CD4-positive, alpha-beta T cell treated with Interleukin-2 at 100 ng/mL for 4 hours (primary cell): Measurements from ENCODE around the gene IFITM10.

ENCODE experiments used
- DNase-seq: peaks from one replicate; pipeline ENCODE4 v3.0.0-alpha.2; 2020; ENCODE audit warnings: low spot score

Gene IFITM10

DNA sequence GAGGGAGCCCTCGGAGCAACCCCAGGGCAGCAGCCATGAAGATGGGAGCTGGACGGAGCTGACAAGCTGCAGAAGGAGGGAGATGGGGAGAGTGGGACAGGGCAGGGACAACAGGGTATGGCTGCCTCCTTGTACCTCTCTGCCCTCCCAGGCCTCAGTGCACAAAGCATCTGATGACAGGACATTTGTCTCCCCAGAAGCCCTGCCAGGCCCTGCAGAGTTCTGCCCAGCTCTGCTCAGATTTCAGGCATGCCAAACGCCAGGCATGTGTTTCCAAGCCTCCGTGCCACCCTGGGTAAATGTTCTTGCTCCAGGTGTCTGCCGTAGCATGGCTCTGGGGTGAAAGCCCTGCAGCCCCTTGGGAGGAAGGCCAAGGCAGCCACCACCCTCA is 1.1 kb upstream of the IFITM10 start:
- no peak for DNase-seq

DNA sequence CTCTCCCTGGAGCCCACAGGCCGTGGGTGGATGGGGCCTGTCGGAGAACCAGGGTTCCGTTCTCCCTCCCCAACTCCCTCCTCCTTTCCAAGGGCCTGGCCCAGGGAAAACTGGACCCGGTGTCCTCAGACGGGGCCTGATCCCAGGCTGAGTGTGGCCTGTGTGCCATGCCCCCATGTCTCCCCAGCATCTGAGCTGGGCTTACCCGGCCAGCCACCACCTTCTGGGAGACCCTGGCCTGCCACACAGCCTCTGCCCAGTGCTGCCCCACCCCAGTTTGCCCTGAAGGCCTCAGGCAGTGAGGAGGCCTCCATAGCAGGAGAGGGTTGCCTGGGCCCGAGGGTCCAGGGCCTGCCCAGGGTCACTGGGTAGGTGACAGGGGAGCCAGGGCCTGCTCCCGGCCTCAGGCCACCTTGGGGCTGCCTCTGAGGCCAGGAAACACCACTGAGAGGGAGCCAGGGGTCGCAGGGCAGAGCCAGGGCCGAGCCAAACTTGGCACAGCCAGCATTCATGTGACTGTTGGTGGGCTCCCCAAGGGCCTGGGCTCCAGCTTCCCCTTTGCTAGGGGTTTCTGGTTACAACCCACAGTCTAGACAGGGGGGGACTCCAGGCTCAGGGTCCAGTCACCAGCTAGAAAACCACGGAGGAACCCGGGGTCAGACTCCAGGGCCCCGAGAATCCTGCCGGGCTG is 590 bp upstream of the IFITM10 start:
- no peak for DNase-seq

DNA sequence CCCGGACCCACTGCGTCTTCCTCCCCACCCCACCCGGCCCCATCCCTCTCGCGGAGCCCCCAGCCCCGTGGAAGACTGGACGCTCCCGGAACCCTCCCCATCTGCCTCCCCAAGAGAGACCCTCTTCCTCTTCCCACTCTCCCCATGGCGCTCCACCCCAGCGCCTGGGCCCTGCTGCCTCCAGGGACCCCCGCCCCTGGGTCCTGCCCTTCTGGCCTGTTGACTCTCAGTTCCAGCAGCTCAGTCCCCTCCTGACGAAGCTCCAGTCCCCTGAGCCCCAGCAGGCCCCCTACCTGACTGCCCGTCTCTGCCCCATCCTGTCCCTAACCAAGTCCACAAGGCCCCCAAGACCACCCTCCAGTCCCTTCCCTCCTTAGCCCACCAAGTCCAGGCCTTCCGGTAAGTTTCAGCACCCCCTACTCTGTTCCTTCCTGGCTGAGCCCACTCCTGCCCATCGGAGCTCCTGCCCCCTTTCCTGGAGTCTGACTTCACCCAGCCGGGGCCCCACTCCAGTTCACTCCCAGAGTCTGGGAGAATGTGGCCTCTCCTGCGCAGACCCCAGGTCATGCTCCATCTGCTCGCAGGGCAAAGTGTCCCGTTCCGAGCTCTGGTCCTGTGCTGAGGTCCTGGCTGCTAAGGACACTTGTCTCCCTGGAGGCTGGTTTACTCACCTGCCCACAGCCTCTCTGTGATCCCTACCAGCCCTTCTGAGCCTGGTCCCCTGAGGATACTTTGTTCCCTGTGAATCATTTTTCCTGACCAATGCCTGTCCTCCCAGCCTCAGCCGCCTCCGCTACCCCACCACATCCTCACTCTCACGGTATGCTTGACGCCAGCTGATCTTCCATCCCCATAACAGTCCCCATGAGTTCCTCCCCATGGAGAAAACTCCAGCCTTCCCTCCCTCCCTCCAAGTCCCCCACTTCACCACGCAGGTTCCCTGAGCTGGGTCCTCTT is 722 bp downstream of the IFITM10 start:
- no peak for DNase-seq

DNA sequence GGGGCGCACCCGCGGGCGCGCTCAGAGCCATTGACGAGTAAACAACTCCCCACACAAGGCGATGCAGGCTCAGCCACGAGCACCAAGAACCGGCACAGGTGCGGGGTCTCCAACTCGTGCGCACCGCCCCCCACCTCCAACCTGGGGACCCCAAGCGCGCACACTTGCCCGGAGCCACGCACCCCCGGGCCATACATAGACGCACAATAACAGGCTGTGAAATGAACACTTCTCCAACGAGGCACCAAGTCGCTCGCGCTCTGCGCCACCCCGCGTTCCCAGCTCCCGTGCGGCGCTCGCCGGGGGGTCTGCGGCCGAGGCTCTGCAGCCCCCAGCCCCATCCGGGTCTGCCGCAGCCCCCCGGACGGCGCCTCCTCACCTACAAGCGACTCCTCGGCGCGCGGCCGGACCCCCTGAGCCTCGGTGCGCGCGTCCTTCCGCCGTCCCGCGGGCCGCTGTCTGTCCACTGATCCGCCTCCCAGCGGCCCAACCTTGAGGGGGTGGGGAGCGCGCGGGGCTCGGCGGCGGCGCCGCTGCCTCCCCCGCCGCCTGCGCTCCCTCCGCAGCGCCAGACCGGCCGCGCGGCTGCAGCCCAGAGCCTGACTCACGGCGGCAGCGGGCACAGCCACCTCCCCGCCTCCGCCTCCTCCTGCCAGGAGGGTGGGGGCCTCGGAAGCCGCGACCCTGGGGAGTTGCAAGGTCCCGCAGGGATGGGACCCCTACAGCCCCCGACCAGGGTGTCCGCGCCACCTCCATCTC is 1.6 kb downstream of the IFITM10 start:
- no peak for DNase-seq

DNA sequence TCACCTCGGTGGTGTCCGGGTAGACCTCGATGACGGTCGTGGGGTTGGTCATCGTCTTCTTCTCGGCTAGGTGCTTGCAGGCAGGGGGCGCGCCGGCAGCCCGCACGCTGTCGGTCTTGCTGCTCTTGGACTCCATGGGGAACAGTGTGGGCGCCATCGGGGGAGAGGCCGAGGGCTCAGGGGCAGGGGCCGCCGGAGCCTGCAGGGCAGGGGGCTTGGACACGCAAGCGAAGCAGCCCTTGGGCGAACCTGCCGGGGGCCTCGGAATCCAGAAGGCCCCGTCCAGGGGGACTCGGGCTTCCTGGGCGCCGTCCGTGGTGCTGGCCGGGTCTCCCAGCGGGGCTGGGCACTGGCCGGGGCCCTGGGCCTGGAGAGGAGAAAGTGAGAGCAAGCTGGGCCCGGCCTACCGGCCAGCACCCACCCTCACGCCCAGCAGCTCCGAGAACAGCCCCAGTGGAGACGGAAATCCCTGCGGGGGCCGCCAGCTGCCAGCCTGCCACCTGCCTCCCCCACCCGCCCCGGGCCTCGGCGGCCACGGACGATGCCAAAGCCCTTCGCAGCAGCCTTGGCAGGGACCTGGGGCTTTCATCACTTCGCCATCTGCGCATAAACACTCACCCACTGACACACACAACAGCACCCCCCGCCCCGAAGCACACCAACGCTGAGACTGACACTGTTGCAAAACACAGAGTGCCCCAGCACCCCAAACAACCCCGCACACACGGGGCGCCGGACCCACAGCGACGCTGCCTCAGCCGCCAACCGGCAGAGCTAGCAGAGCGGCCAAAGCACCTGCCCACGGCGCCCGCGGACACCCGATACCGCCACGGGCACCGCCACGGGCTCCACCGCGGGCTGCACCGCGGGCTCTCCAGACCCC is 2.4 kb downstream of the IFITM10 start:
- no peak for DNase-seq

DNA sequence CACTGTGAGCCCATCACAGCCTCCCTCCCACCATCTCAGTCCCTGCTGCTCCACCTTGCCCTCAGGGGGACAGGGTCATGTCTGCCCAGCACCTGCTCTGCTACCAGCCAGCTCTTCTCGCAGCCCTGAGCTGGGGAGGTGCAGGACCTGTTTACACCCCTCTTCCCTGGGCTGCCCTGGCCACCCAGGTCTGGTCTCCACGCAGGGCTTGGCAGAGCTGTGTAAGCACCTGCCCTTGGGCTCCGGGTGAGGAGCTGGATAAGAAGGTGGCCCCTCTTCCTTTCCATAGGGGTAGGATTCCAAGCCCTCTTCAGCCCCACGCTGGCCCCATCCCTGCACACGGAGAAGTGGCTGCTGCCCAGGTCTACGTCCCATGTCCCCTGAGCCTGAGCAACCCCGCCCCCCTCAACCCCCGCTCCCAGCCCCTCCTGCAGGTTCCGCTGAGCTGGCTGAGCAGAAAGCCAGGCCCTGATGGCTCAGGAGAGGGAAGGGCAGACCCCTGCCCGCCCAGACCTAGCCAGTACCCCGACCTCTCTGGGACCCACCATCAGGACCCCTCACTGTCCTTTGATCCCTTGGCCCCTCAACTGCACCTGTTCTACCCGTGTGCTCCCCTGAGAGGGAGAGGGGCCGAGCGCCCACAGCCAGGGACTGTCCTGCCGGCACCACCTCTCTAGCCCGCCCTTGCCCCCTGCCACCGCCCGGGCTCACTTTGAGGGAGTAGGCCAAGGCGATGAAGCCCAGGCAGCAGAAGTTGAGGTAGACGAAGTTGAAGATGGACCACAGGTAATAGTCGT is 3.2 kb downstream of the IFITM10 start:
- DNase-seq = no peak

DNA sequence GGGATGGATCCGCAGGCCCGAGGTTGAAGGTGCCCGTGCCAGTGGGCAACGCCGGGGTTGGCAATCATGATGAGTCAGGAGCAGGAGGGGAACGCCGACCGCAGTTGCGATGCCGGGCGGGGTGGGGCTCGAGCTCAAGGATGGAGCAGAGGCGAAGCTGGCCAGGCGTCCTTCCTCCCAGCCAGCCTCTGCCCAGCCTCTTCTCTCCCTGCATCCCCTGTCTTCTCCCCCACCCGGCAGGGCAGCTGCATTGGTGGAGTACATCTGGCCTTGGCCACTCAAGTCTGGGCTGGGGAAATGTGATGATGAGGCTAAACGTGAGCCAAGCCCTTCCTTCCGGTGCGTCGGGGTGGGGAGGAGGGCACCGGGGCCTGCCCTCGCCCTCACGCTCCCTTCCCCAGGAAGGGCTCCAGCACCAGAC is 3.9 kb downstream of the IFITM10 start:
- no peak for DNase-seq

DNA sequence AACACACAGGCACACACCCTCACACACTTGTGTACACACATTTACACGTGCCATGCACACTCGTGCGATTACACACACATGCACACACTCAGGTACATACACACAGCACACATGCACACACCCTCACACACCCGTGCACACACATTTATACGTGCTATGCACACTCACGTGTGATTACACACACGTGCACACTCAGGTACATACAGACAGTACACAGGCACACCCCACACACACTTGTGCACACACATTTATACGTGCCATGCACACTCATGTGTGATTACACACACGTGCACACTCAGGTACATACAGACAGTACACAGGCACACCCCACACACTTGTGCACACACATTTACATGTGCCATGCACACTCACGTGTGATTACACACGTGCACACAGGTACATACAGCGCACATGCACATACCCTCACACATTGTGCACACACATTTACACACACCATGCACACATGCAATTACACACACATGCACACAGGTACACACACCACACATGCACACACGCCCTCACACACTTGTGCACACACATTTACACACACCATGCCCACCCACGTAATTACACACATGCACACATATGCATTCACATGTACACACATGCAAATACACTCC is 4.6 kb downstream of the IFITM10 start:
- no peak for DNase-seq

DNA sequence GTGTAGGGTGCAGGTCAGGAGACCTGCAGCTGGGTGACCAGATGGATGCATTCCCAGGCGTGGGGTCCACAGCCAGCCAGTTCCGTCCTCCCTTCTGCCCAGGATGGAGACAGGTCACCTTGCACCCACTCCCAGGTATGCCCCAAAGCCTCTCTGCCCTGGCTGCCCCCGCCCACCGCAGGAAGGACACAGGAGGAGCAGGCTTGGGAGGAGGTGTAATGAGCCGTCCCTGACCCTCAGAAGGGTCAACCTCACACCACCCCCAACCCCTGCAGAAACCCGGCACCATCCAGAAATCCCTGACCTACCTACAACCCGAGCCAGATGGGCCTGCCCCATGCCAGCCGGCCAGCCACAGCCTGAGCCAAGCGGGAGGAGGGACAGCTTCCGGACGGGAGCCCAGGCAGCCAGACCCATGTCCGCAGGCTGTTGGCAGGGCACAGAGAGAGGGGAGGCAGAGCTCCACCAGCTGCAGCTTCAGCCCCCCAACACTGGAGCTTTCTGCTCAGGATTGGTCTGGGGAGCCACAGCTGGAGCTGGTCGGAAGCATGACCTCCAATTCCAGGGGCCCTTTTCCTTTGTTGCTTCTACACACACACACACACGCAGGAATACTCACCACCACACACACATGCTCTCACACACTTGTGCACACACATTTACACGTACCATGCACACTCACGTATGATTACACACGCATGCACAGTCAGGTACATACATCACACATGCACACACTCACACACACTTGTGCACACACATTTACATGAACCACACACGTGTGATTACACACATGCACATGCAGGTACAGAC is 5.3 kb downstream of the IFITM10 start:
- DNase-seq = no peak

DNA sequence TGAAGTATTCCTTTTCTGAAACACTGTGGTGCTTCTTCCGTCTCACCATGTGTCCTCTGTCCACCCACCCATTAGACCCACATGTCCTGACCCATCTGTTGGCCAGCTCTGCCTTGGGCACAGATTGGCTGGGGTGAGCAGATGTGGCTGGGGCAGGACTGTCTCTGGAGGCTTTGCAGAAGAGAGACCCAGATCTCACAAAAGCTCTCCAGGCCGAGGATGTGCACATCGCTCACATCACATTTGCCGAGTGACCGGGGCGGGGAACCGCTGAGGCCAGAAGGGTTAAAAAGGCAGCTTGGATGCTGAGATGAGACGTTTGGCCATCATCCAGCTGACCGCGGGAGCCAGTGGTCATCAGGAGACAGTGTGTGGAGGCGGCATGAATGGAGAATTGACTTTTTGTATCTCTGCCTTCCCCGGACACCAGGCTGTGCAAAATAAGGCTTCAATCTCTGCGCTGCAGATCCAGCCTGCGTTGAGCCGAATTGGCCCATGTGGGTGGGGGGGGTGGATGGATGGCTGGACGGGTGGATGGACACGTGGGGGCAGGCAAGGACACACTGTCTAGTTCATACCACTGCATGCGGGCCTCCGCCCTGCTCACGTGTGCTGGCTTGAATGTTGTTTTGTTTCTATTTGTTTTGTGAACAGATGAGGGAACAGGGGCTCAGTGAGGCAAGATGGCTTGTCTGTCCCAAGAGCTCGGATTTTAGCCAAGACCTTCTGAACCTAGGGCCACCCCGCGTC is 6.1 kb downstream of the IFITM10 start:
- DNase-seq = no peak

DNA sequence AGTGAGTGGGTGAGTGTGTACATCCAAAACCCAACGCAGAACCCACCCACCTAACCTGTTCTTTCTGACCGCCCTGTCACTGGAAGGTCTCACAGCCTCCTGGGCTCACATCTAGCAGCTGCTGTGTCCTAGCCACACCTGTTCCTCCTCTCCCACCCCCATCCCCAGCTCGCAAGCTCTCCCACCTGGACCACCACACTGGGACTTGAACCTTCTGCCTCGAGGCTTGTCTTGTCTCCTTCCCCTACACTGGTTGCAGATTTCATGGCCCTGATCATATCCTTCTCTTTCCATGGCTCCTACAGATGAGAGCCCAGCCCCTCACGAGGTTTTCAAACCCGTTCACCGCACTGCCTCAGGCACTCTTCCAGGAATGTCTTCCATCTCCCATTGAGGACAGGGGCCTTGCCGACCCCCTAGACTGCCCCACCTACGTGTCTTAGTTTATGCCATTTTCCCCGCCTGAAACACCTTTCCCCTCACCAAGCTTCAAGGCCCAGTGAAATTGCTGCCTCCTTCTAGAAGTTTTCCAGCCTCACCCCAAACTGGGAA is 6.7 kb downstream of the IFITM10 start:
- DNase-seq = no peak

DNA sequence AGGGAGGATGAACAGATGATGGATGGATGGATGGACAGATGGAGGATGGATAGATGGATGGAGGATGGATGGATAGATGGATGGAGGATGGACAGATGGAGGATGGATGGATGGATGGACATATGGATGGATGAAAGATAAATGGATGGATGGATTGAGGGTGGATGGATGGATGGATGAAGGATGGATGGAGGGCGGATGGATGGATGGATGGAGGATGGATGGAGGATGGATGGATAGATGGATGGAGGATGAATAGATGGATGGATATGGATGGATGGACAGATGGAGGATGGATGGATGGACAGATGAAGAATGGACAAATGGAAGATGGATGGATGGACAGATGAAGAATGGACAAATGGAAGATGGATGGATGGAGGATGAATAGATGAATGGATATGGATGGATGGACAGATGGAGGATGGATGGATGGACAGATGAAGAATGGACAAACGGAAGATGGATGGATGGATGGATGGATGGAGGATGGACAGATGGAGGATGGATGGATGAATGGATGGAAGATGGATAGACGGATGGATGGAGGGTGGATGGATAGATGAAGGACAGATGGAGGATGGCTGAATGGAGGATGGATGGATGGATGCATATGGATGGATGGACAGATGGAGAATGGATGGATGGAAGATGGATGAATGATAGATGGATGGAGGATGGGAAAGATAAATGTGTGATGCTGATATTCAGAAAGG is 7.4 kb downstream of the IFITM10 start:
- no peak for DNase-seq

DNA sequence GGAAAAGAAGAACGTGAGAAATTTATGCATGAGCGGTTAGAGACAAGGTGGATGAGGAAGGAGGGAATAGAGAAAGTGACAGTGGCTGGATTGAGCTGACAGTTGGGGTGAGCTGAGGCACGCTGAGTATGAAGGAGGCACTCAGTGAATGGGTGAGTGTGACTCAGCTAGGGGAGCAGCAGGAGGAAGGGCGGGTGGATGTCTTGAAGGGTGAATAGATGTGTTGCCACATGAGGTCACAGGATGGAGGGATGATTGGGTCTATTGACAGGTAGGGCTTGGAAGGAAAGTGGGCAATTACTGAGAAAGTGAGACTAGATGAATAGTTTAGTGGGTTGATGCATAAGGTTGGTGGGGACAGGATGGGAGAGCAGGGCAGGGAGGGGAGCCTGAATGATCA is 8.0 kb downstream of the IFITM10 start:
- DNase-seq = no peak

DNA sequence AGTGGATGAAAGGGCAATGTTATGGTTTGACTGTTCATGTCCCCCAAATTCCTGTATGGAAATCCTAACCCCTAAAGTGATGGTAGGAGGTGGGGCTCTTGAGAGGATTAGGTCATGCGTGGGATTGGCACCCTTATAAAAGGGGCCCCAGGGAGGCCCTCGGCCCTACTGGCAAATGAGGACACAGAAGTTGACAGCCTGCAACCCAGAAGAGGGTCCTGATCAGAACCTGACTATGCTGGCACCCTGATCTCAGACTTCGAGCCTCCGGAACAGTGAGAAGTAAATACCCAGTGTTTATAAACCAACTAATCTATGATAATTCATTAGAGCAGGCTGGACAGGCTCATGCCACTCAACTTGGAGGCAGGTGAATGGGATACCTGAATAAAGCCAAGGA is 8.7 kb downstream of the IFITM10 start:
- no peak for DNase-seq

DNA sequence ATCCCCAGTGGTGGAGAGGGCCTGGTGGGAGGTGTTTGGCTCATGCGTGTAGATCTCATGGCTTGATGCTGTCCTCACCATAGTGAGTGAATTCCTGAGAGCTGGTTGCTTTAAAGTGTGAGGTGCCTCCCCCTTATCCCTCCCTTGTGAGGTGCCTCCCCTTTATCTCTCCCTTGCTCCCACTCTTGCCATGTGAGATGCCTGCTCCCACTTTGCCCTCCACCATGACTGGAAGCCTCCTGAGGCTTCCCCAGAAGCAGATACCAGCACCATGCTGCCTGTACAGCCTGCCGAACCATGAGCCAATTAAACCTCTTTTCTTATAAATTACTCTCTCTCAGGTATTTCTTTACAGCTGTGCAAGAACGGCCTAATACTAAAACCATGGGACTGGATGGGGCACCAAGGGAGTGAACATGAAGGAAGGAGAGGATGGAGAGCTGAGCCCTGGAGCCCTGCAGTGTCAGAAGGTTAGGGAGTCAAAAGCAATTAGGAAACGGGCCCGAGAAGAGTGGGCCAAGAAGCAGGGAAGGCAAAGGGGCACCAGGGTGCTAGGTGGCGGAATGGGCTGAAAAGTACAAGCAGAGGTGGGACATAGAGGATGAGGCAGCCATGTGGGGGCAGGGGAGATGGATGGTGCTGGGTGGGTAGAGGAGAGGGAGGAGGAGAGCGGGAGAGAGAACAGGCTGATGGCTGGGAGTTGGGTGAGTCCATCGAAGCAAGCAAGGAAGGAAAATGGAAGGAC is 9.4 kb downstream of the IFITM10 start:
- DNase-seq = no peak

DNA sequence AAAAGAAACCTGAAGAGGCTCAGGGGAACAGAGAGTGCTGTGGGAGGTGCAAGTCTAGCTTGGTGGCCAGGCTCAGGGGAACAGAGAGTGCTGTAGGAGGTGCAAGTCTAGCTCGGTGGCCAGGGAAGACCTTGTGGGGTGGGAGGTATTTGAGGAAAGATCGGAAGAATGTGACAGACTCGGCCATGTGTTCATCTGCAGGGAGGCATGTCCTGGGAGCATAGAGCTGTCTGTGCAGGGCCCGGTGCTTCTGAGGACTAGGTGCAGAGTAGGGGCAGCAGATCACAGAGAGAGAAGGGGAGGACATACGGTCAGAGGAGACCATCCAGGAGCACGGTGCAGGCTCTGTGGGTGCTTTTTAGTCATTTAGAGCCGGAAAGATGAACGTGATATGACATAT is 10.8 kb downstream of the IFITM10 start:
- no peak for DNase-seq

DNA sequence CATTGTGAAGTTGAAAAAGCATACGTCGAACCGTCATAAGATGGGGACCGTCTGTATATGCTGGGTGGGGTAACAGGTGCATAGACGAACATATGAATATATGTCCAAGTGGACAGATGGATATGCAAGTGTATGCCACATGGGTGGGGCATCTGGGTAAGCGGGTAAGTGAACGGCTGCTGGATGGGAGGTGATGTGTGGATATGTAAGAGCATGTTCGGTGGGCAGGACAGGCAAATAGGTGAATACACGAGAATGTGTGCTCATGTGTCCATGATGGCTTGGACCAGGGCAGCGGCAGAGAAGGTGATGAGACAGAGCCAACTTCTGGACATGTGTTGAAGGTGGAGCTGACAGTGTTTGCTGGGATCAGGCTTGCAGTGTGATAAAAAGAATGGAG is 12.0 kb downstream of the IFITM10 start:
- no peak for DNase-seq
